Mesenchymal stem cell (in vitro differentiated cells and primary cell): ENCODE measurements around the gene PCDHB14.
A peak's percentile ranks its signal among the peaks of the same experiment; 100 is the strongest.
"Not testable (repeated sequence)": the region's sequence is repeated elsewhere in the genome, so short reads cannot be mapped to it uniquely, and the experiment has no call there.

Experiments used
- DNase-seq: peaks from one replicate; pipeline ENCODE4 v3.0.0-alpha.2; 2013
- H2AFZ ChIP-seq: one replicate; pipeline ENCODE4 v1.6.1; 2013; ENCODE audit warnings: low read depth, mild to moderate bottlenecking, control low read depth, inconsistent platforms, low read length, moderate library complexity
- H2AK5ac ChIP-seq: 2 replicates; pipeline ENCODE4 v1.6.1; 2013; ENCODE audit warnings: low read length, moderate library complexity, mild to moderate bottlenecking, inconsistent platforms; ENCODE audit not compliant: severe bottlenecking
- H2BK120ac ChIP-seq: one replicate; pipeline ENCODE4 v1.6.1; 2013; ENCODE audit warnings: low read depth, mild to moderate bottlenecking, inconsistent platforms, low read length, moderate library complexity
- H2BK12ac ChIP-seq, 2 experiments: one replicate each; pipeline ENCODE4 v1.6.1; 2013; ENCODE audit warnings: inconsistent platforms in 2 of 2, low read length in 2 of 2, mild to moderate bottlenecking in 2 of 2, moderate library complexity in 2 of 2, control low read depth in 1 of 2
- H2BK15ac ChIP-seq: one replicate; pipeline ENCODE4 v1.6.1; 2013; ENCODE audit warnings: mild to moderate bottlenecking, low read depth, inconsistent platforms; ENCODE audit not compliant: poor library complexity, severe bottlenecking
- H2BK5ac ChIP-seq: 2 replicates; pipeline ENCODE4 v1.6.1; 2013; ENCODE audit warnings: low read depth, mild to moderate bottlenecking, low read length, control low read depth, inconsistent platforms; ENCODE audit not compliant: poor library complexity, severe bottlenecking
- H3K14ac ChIP-seq, 2 experiments: one replicate each; pipeline ENCODE4 v1.6.1; 2013; ENCODE audit warnings: inconsistent platforms in 2 of 2, low read length in 2 of 2, control low read depth in 1 of 2, mild to moderate bottlenecking in 1 of 2, moderate library complexity in 1 of 2
- H3K18ac ChIP-seq, 2 experiments: one replicate each; pipeline ENCODE4 v1.6.1; 2013; ENCODE audit warnings: inconsistent platforms in 2 of 2, low read length in 2 of 2, control low read depth in 1 of 2, low read depth in 1 of 2, mild to moderate bottlenecking in 1 of 2
- H3K23ac ChIP-seq, 2 experiments: one replicate each; pipeline ENCODE4 v1.6.1; 2013; ENCODE audit warnings: inconsistent platforms in 2 of 2, low read length in 2 of 2, mild to moderate bottlenecking in 2 of 2, moderate library complexity in 2 of 2, control low read depth in 1 of 2
- H3K27ac ChIP-seq: 2 replicates; pipeline ENCODE4 v1.5.1; 2013; ENCODE audit warnings: mild to moderate bottlenecking, moderate library complexity, low read length, control low read depth, inconsistent platforms; ENCODE audit not compliant: poor library complexity, severe bottlenecking
- H3K27me3 ChIP-seq, 2 experiments: 2 replicates each; pipeline versions ENCODE4 v1.6.1 to v1.7.0; 2013; ENCODE audit warnings: low read length in 2 of 2, mild to moderate bottlenecking in 2 of 2, moderate library complexity in 2 of 2, control low read depth in 1 of 2, inconsistent platforms in 1 of 2; ENCODE audit not compliant: control insufficient read depth in 1 of 2, insufficient read depth in 1 of 2
- H3K36me3 ChIP-seq, 2 experiments: 2 replicates each; pipeline versions ENCODE4 v1.6.1 to v1.7.0; 2013; ENCODE audit warnings: low read length in 2 of 2, control low read depth in 1 of 2, inconsistent platforms in 1 of 2, low read depth in 1 of 2, mild to moderate bottlenecking in 1 of 2; ENCODE audit not compliant: insufficient read depth in 2 of 2, control insufficient read depth in 1 of 2
- H3K4ac ChIP-seq, 2 experiments: one replicate each; pipeline ENCODE4 v1.6.1; 2013; ENCODE audit warnings: inconsistent platforms in 2 of 2, low read length in 2 of 2, mild to moderate bottlenecking in 2 of 2, moderate library complexity in 2 of 2, control low read depth in 1 of 2, low read depth in 1 of 2
- H3K4me1 ChIP-seq: 2 replicates; pipeline ENCODE4 v1.6.1; 2013; ENCODE audit warnings: low read depth, low read length, control low read depth; ENCODE audit not compliant: control insufficient read depth, insufficient read depth
- H3K4me2 ChIP-seq: 2 replicates; pipeline ENCODE4 v1.6.1; 2013; ENCODE audit warnings: low read length, mild to moderate bottlenecking, inconsistent platforms; ENCODE audit not compliant: poor library complexity, severe bottlenecking
- H3K4me3 ChIP-seq, 2 experiments: 2 replicates each; pipeline versions ENCODE4 v1.5.1 to v1.7.0; 2013; ENCODE audit warnings: low read length in 2 of 2, mild to moderate bottlenecking in 2 of 2, control low read depth in 1 of 2, low read depth in 1 of 2; ENCODE audit not compliant: insufficient read depth in 1 of 2
- H3K79me1 ChIP-seq: replicated peaks from 2 replicates; pipeline ENCODE4 v1.6.1; 2013; ENCODE audit warnings: mild to moderate bottlenecking, control low read depth, low read length, inconsistent platforms; ENCODE audit not compliant: poor library complexity, severe bottlenecking
- H3K9ac ChIP-seq: 2 replicates; pipeline ENCODE4 v1.7.0; 2013; ENCODE audit warnings: mild to moderate bottlenecking, low read length, moderate library complexity
- H3K9me3 ChIP-seq: 2 replicates; pipeline ENCODE4 v1.7.0; 2013; ENCODE audit warnings: mild to moderate bottlenecking, low read length; ENCODE audit not compliant: control insufficient read depth
- H4K8ac ChIP-seq: one replicate; pipeline ENCODE4 v1.6.1; 2013; ENCODE audit warnings: inconsistent platforms, mild to moderate bottlenecking, low read length, moderate library complexity
- H4K91ac ChIP-seq: one replicate; pipeline ENCODE4 v1.6.1; 2013; ENCODE audit warnings: mild to moderate bottlenecking, low read length, inconsistent platforms
- WGBS: methylation state at CpG from one replicate; pipeline ENCODE4 v1.1.7; 2013; ENCODE audit warnings: mixed read lengths; 5-methylcytosine and 5-hydroxymethylcytosine counted together

The PCDHB14 gene

DNA sequence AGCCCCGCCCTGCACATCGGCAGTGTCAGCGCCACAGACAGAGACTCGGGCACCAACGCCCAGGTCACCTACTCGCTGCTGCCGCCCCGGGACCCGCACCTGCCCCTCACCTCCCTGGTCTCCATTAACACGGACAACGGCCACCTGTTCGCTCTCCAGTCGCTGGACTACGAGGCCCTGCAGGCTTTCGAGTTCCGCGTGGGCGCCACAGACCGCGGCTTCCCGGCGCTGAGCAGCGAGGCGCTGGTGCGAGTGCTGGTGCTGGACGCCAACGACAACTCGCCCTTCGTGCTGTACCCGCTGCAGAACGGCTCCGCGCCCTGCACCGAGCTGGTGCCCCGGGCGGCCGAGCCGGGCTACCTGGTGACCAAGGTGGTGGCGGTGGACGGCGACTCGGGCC, 23.8 kb downstream of the PCDHB14 start:
- not testable (repeated sequence) for DNase-seq, H3K79me1 ChIP-seq, H2BK120ac ChIP-seq, H3K4ac ChIP-seq, H3K4me3 ChIP-seq, H2AFZ ChIP-seq, H4K91ac ChIP-seq, H4K8ac ChIP-seq, H2AK5ac ChIP-seq, H3K36me3 ChIP-seq, H2BK12ac ChIP-seq, H3K27me3 ChIP-seq, H3K4me2 ChIP-seq, H3K23ac ChIP-seq, H3K9ac ChIP-seq, H2BK5ac ChIP-seq, H3K18ac ChIP-seq, H3K4me1 ChIP-seq, H2BK15ac ChIP-seq, H3K27ac ChIP-seq, H3K14ac ChIP-seq
- WGBS: 85% methylated on average over 8 of the region's 42 CpGs
- peaks cover 95% of the 10 kb centered on the region for H3K9me3 ChIP-seq

DNA sequence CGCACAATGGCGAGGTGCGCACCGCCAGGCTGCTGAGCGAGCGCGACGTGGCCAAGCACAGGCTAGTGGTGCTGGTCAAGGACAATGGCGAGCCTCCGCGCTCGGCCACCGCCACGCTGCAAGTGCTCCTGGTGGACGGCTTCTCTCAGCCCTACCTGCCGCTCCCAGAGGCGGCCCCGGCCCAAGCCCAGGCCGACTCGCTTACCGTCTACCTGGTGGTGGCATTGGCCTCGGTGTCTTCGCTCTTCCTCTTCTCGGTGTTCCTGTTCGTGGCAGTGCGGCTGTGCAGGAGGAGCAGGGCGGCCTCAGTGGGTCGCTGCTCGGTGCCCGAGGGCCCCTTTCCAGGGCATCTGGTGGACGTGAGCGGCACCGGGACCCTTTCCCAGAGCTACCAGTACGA, 24.3 kb downstream of the PCDHB14 start:
- not testable (repeated sequence) for H2BK15ac ChIP-seq, H2BK5ac ChIP-seq, H3K23ac ChIP-seq, H2BK120ac ChIP-seq, H3K79me1 ChIP-seq, H2AK5ac ChIP-seq, H4K91ac ChIP-seq, H3K36me3 ChIP-seq, H3K27me3 ChIP-seq, H2BK12ac ChIP-seq, H3K14ac ChIP-seq, H3K4me2 ChIP-seq, H3K27ac ChIP-seq, H3K9ac ChIP-seq, H2AFZ ChIP-seq, DNase-seq, H4K8ac ChIP-seq, H3K4me1 ChIP-seq, H3K4ac ChIP-seq, H3K18ac ChIP-seq
- Histone ChIP-seq H3K4me3 (peak overlapping the region in 1 of 2 experiments; percentile 24), H3K9me3 (peaks cover 95% of the 10 kb centered on the region)
- WGBS: 95% methylated on average over 33 of the region's 34 CpGs

DNA sequence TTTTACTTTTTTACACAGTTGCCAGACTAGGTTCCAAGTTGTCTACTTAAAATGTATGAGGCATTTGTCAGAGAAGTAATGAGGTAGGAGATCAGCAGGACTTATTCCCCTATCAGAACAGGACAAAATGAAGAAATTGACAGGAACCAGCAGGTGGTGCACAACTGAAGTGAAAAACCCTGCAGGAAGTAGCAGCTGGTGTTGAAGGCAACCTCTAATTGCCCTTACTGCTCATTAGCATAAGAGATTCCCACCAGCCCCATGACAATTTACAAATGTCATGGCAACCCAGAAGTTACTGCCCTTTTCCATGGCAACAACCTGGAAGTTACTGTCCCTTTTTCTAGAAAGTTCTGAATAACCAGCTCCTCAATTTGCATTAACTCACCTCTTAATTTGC, 27.4 kb downstream of the PCDHB14 start:
- H4K91ac ChIP-seq: no peak overlapping the region
- H3K79me1 ChIP-seq: no peaks in the 10 kb centered on the region
- no peaks in the 10 kb centered on the region for H3K4me1 ChIP-seq
- no peak overlapping the region for H3K4ac ChIP-seq
- no peak overlapping the region for H3K9ac ChIP-seq
- no peak overlapping the region for H2BK5ac ChIP-seq
- H2AFZ ChIP-seq: no peak overlapping the region
- H2BK15ac ChIP-seq: no peak overlapping the region
- no peak overlapping the region for H3K4me3 ChIP-seq
- no peak overlapping the region for H2BK12ac ChIP-seq
- DNase-seq: no peak
- no peak overlapping the region for H3K27ac ChIP-seq
- no peak overlapping the region for H2AK5ac ChIP-seq
- no peak overlapping the region for H3K4me2 ChIP-seq
- no peak overlapping the region for H3K14ac ChIP-seq
- no peaks in the 10 kb centered on the region for H3K27me3 ChIP-seq
- H4K8ac ChIP-seq: no peak overlapping the region
- H3K18ac ChIP-seq: no peak overlapping the region
- H3K9me3 ChIP-seq: peaks cover 95% of the 10 kb centered on the region
- no peak overlapping the region for H2BK120ac ChIP-seq
- peaks cover 0 to 5% of the 10 kb centered on the region in 2 experiments for H3K36me3 ChIP-seq
- no peak overlapping the region for H3K23ac ChIP-seq

DNA sequence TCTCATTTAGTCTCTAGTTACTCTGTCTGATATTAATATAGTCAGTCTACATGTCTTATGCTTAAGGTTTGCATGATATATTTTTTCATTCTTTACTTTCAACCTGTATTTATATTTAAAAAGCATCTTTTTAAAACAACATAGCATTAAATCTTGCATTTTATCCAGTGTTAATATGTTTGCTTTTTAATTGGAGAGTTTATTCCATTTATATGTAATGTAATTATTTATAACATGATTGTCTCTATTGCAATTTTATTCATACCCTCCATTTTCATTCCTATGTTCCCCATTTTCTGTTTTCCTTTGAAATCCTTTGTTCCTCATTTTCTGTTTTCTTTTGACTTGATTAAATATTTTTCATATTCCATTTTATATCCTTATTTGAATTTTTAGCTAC, 35.3 kb downstream of the PCDHB14 start:
- no peak overlapping the region for H4K91ac ChIP-seq
- H3K27ac ChIP-seq: no peak overlapping the region
- DNase-seq: no peak
- no peaks in the 10 kb centered on the region for H3K27me3 ChIP-seq
- H4K8ac ChIP-seq: no peak overlapping the region
- H3K9ac ChIP-seq: no peak overlapping the region
- no peak overlapping the region for H2AK5ac ChIP-seq
- H3K4me2 ChIP-seq: no peak overlapping the region
- no peak overlapping the region for H3K18ac ChIP-seq
- H3K4ac ChIP-seq: no peak overlapping the region
- H2BK5ac ChIP-seq: no peak overlapping the region
- H2AFZ ChIP-seq: no peak overlapping the region
- no peak overlapping the region for H3K23ac ChIP-seq
- no peak overlapping the region for H2BK12ac ChIP-seq
- H3K36me3 ChIP-seq: no peaks in the 10 kb centered on the region
- H2BK120ac ChIP-seq: no peak overlapping the region
- H3K4me1 ChIP-seq: no peaks in the 10 kb centered on the region
- peak overlapping the region in 1 of 2 experiments; percentile 48 for H3K4me3 ChIP-seq
- peaks cover 99% of the 10 kb centered on the region for H3K9me3 ChIP-seq
- no peak overlapping the region for H3K14ac ChIP-seq
- H3K79me1 ChIP-seq: no peaks in the 10 kb centered on the region
- no peak overlapping the region for H2BK15ac ChIP-seq
